K562 (cell line): ENCODE data around the gene LRRC26. TPM values are rescaled to one million over a fixed set of nuclear protein-coding genes. Genes with fewer than 3 reads are reported as not detected.

Experiments used
- ERF ChIP-seq: fragments of 450-650 bp; formaldehyde crosslinking; IDR thresholded peaks from 2 replicates; pipeline ENCODE4 v1.4.0; 2020; ENCODE audit warnings: mild to moderate bottlenecking, mixed read lengths
- GATAD2A ChIP-seq: fragments of 450-650 bp; IDR thresholded peaks from 2 replicates; pipeline ENCODE4 v1.6.1; 2017
- HDAC2 ChIP-seq: fragments of 450-650 bp; IDR thresholded peaks from 2 replicates; pipeline ENCODE4 v1.6.1; 2016; ENCODE audit warnings: mild to moderate bottlenecking
- ILF3 ChIP-seq: fragments of 450-650 bp; IDR thresholded peaks from 2 replicates; pipeline ENCODE4 v1.6.1; 2018; ENCODE audit warnings: antibody characterized with exemption, mild to moderate bottlenecking, moderate library complexity, borderline replicate concordance
- LEF1 ChIP-seq: fragments of 450-650 bp; IDR thresholded peaks from 2 replicates; pipeline ENCODE4 v1.6.1; 2016; ENCODE audit warnings: mild to moderate bottlenecking
- MYC ChIP-seq, 2 experiments: fragments of 250-450 bp in 1 of 2; sonication (Bioruptor Pico) in 1 of 2; IDR thresholded peaks; 2 replicates each; pipeline versions ENCODE4 v1.5.1 to v1.6.1; 2012 to 2021; ENCODE audit warnings: low read depth in 2 of 2, borderline replicate concordance in 1 of 2, improper control_type of control experiment in 1 of 2, low read length in 1 of 2, mild to moderate bottlenecking in 1 of 2, moderate library complexity in 1 of 2
- SIX5 ChIP-seq, 2 experiments: IDR thresholded peaks; 2 replicates each; pipeline ENCODE4 v1.6.1; 2011; ENCODE audit warnings: low read length in 2 of 2, borderline replicate concordance in 1 of 2, low read depth in 1 of 2, mild to moderate bottlenecking in 1 of 2, moderate library complexity in 1 of 2; ENCODE audit not compliant: insufficient read depth in 1 of 2
- ZNF124 ChIP-seq: sonication (generic); formaldehyde crosslinking; IDR thresholded peaks from 2 replicates; pipeline ENCODE4 v1.8.1; 2022; ENCODE audit warnings: missing genetic modification reagents
- ZNF318 ChIP-seq, 2 experiments: fragments of 450-650 bp; IDR thresholded peaks; 2 replicates each; pipeline ENCODE4 v1.6.1; 2016; ENCODE audit warnings: mild to moderate bottlenecking in 2 of 2, borderline replicate concordance in 1 of 2, low read depth in 1 of 2, moderate library complexity in 1 of 2
- polyA plus RNA-seq, 8 experiments: library from polyadenylated mRNA; depleted of rRNA in 4 of 8; stranded (reverse) in 5 of 8; unstranded in 3 of 8; fragments of >200 nt; fragmentation: Nextera tagmentation in 2 of 8; fragmentation: Illumina TruSeq in 1 of 8; extraction: Ambion mirVana in 2 of 8; extraction: Trizol in 1 of 8; gene quantifications; 2 replicates each; pipeline versions ENCODE4 v1.2.1 to v1.2.3, GENCODE V29; 2011 to 2014; ENCODE audit warnings: inconsistent platforms in 1 of 8, missing spikeins in 1 of 8
- total RNA-seq, 7 experiments: library from RNA; depleted of rRNA in 6 of 7; stranded (reverse); fragments of >200 nt in 6 of 7; fragmentation: Illumina TruSeq in 2 of 7; extraction: Trizol in 2 of 7; gene quantifications; 2 replicates each; pipeline versions ENCODE4 v1.2.1 to v1.2.3, GENCODE V29; 2011 to 2021; ENCODE audit warnings: low replicate concordance in 1 of 7
- TF ChIP-seq, protein P1 (sequence below), 2 experiments: fragments of 450-650 bp in 1 of 2; IDR thresholded peaks; 2 replicates each; pipeline ENCODE4 v1.6.1; 2011 to 2017; ENCODE audit warnings: low read depth in 2 of 2, antibody characterized with exemption in 1 of 2, borderline replicate concordance in 1 of 2, low read length in 1 of 2, mild to moderate bottlenecking in 1 of 2, mixed read lengths in 1 of 2; ENCODE audit not compliant: control insufficient read depth in 1 of 2

Gene LRRC26
- total and polyA plus RNA-seq, 9 of the 15 experiments (the other 6 are each of a cell fraction or from before 2014, with no cell fraction given): not detected

DNA sequence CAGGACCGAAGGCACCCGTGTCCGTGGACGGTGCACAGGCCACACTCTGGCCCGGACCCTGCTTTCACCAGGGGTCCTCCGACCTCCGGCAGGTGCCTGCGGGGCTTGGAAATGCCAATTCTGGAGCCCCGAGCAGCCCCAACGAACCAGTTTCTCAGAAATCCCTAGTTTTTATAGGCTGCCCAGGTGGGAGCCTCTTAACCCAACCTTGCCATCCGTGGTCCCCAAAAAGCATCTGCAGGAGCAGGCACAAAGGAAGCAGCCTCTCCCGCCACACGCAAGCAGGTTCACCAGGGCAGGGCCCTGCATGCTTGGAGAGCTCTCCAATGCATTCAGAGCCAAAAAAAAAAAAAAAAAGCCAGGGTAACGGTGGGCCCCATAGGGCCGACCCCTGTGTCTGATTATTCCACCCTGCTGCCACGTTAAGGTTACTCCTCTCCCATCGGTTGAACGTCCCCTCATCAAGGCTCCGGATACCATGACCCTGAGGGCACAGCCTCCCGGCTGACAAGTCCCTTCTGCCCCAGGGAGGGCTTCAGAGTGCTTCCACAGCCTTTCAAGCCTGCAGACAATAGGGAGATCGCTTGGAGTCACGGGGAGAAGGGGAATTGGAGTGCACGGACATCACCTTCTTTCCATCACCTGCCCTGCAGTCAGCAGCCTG lies 31.5 kb upstream of the LRRC26 start (continued):
- TF ChIP-seq SIX5 (IDR thresholded peaks at IDR 0.05; ENCODE audit: borderline replicate concordance in 1 of 2, insufficient read depth in 1 of 2, low read depth in 1 of 2, low read length in 2 of 2) (no peak), LEF1 (no peak), ERF (CRISPR knock-in tag) (0 out of 2 replicates have a peak, but pooled peaks have one; percentile 23), GATAD2A (no peak), HDAC2 (no peak), MYC (IDR thresholded peaks at IDR 0.05; ENCODE audit: low read depth, low read length) (no peak), MYC (CRISPR knock-in tag; IDR thresholded peaks at IDR 0.05; ENCODE audit: borderline replicate concordance, low read depth) (peak; percentile 69; the same call in 1 of the 2 replicates), ZNF124 (CRISPR knock-in tag) (no peak), ZNF318 (IDR thresholded peaks at IDR 0.05; ENCODE audit: borderline replicate concordance in 1 of 2, low read depth in 1 of 2) (no peak), ILF3 (no peak)
- TF ChIP-seq, protein P1, sequence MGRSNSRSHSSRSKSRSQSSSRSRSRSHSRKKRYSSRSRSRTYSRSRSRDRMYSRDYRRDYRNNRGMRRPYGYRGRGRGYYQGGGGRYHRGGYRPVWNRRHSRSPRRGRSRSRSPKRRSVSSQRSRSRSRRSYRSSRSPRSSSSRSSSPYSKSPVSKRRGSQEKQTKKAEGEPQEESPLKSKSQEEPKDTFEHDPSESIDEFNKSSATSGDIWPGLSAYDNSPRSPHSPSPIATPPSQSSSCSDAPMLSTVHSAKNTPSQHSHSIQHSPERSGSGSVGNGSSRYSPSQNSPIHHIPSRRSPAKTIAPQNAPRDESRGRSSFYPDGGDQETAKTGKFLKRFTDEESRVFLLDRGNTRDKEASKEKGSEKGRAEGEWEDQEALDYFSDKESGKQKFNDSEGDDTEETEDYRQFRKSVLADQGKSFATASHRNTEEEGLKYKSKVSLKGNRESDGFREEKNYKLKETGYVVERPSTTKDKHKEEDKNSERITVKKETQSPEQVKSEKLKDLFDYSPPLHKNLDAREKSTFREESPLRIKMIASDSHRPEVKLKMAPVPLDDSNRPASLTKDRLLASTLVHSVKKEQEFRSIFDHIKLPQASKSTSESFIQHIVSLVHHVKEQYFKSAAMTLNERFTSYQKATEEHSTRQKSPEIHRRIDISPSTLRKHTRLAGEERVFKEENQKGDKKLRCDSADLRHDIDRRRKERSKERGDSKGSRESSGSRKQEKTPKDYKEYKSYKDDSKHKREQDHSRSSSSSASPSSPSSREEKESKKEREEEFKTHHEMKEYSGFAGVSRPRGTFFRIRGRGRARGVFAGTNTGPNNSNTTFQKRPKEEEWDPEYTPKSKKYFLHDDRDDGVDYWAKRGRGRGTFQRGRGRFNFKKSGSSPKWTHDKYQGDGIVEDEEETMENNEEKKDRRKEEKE (IDR thresholded peaks at IDR 0.05; ENCODE audit: borderline replicate concordance in 1 of 2, control insufficient read depth in 1 of 2, low read depth in 2 of 2, low read length in 1 of 2): no peak
